GM19397 (cell line): ENCODE measurements around the gene NOTCH4.
"Not testable (repeated sequence)": the region's sequence is repeated elsewhere in the genome, so short reads cannot be mapped to it uniquely, and the experiment has no call there.

ENCODE experiments used
- ATAC-seq: cut with Tn5 transposase; IDR thresholded peaks from one replicate; pipeline ENCODE4 v1.9.1; 2021; ENCODE audit warnings: mild to moderate bottlenecking, moderate library complexity; ENCODE audit not compliant: unreplicated experiment

The NOTCH4 gene

DNA sequence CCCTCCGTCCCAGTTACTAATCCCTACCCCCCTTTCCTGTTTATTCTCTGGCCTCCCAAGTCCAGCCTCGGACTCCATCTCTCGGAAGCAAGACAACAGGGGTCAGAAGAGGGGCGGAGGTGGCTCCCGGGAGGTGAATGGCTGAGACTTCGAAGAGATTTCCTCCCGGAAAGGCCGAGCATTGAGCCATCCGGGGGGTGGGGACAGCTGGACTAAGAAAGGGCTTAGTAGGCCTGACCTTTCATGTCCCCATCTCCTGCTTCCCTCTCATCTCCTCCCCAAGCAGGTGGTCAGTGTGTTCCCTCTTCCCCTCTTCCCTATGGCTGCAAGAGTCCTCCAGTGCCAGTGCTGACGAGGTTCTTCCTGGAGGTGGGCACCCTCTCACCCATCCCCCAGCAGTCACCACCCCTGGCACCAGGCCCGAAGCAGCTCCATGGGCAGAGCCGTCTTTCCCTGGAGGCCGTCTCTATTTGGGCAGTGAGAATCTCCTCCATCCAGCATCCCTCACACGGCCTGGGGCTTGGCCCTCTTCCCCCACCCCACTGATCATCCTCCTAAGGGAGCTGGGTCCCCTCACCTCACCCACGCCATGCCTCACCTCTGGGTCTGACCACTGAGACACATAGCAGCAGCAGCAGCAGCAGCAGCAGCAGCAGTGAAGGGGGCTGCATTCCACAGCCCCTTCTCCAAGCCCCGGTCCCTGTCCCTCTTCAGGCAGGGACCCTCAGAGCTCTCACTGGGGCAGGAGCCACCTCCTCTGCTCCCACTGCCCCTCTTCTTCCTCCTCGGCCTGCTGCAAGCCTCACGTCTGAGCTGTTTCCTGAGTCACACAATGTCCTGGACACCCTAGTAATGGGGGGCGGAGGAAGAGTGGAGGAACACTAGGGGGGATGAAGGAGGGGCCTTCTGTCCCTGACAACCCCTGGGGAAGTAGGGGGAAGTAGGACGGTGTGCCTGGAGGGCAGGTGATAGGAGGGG lies at the start of gene NOTCH4:
Gene NOTCH4 (minus strand): TSS at position 810 of the 978 bp plus-strand sequence. CDS start 139 bp downstream, at position 671.
- no peak for ATAC-seq

DNA sequence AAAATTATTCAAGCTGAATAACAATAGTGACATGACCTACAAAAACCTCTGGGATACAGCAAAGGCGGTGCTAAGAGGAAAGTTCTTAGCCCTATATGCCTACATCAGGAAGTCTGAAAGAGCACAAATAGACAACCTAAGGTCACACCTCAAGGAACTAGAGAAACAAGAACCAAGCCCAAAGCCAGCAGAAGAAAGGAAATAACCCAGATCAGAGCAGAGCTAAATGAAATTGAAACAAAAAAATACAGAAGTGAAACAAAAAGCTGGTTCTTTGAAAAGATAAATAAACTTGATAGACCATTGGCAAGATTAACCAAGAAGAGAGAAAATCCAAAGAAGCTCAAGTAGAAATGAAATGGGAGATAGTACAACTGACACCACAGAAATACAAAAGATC lies 47.6 kb upstream of the NOTCH4 start:
- no peak for ATAC-seq

- ATAC-seq, result not testable (repeated sequence)
Observed at GRCh38 chr6:32268459-32268858, 44.6 kb upstream of the NOTCH4 start.

- ATAC-seq, result no peak
Observed at GRCh38 chr6:32267035-32267434, 43.2 kb upstream of the NOTCH4 start.

DNA sequence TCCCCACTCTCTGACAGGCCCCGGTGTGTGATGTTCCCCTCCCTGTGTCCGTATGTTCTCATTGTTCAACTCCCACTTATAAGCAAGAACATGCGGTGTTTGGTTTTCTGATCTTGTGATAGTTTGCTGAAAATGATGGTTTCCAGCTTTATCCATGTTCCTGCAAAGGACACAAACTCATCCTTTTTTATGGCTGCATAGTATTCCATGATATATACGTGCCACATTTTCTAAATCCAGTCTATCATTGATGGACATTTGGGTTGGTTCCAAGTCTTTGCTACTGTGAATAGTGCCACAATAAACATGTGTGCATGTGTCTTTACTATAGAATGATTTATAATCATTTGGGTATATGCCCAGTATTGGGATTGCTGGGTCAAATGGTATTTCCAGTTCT lies 33.4 kb upstream of the NOTCH4 start:
- ATAC-seq, result not testable (repeated sequence)

DNA sequence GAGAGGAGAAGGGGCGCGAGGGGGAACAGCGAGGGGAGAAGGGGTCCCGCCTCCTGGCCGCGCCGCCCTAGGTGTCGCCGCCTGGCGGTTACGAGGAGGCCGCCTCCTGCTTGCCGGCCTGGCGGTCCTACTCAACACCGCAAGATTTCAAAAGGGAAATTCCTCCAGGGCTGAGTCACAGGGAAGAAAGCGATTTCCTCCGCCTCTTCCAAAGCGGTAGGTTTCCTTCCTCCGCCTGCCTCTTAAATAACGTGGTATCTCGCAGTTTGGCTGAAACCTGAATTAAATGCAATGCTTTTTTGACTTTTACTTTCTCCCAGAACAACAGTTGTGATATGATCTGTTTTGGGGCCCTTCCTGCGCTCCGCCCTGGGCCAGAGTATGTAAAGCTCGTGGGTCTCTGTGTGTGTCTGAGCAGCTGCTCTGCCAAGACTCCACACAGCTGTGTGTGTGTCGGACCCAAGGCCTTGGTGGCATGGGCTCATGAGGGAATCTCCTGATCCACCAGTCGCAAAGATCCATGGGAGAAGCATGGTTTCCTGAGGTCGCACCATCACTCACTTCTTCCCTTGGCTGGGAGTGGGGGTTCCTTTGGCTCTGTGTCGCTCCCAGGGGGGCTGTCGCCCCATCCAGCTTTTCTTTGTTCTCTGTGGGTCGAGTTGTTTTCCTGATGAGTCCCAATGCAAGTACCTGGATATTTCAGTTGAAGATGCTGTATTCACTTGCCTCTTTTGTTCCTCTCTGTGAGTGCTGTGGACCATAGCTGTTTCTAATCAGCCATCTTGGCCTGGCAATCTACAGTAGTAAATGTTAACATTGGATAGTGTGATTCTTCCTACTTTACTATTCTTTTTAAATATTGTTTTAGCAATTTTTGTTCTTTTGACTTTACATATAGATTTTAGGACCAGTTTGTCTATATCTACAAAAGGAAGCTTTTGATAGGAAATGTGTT lies 31.6 kb upstream of the NOTCH4 start:
- ATAC-seq, result peak; percentile 55

DNA sequence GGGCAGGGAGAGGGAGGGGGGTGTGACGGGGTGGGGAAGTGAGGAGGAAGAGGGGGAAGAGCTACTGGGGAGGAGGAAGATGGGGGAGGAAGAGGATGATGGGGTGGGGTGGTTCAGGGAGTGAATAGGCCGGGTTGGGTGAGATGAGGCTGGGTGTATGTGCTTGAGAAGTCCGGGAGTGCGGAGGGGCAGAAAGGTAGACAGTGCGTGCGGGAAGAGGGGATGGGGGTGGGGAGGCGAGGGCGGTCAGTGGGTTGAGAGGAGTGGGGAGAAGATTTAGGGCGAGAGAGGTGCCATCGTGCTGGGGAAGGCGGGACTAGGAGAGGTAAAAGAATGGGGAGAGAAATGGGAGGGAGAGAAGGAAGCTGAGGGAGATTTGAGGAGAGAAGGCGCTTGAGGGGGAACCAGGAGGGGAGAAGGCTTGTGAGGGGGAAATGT lies 30.9 kb upstream of the NOTCH4 start:
- no peak for ATAC-seq

DNA sequence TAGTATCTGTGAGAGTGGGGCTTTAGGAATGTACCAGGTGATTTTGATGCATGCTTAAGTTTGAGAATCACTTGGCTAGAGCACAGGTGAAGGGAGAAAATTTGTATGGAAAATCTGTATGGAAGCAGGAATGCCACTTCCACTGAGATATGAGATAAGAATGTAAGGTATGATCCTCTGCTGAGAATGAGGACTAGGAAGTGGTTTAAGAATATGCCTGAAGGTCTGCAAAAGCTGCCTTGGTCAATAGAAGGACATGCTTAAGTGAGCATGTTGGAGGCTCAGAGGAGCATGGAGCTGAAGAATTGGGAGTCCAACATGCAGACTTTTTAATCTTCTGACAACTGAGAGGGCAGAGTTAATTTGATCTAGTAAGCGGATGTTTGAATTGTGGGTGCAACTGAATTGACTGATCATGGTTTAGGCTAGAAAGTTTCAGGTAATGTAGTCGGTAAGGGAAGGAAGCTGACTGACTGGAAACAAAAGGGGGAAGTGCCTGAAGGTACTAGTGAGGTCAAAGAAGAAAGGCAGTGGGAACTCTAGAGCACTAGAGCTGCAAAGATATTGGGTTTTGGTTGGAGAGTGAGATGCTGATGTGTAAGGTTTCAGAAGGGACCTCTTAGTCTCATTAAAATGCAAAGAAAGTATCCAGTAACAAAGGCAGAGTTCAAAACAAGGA lies 28.6 kb upstream of the NOTCH4 start:
- ATAC-seq, result no peak

DNA sequence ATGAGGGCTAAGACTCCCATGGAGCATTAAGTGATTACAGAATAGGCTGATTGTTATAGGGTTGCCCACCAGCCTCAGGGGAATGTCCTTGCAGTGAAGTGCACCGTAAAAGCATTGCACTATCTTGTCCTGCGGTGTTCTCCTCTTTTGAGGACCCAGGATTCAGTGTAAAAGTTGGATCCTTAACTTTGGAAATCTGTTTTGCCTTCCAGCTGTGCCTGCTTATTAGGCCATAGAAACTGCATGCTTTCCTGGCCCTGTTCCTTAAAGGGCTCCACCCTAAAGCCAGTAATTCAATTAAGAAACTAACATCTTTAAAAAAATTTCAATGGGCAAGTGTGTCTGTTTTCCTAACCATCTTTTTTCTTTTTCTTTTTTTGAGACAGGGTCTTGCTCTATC lies 25.4 kb upstream of the NOTCH4 start:
- ATAC-seq, result no peak

DNA sequence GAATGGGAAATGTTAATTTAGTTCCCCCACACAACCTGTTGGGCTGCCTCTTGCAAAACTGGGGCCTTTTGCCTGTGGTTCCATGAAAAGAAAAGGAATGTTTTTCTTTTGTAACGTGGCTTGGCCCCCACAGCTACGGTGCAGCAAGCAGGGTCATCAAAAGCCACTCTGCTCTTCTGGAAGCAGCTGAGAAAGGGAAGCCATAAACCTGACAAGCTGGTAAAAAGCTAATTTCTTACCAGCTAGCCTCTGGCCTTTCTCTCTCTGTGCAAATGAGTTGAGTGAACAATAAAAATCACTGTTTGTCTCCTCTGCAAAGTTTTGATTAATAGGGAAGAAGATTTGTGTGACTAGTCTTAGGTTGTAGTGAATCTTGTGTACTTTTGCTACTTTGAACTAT lies 23.5 kb upstream of the NOTCH4 start:
- no peak for ATAC-seq

DNA sequence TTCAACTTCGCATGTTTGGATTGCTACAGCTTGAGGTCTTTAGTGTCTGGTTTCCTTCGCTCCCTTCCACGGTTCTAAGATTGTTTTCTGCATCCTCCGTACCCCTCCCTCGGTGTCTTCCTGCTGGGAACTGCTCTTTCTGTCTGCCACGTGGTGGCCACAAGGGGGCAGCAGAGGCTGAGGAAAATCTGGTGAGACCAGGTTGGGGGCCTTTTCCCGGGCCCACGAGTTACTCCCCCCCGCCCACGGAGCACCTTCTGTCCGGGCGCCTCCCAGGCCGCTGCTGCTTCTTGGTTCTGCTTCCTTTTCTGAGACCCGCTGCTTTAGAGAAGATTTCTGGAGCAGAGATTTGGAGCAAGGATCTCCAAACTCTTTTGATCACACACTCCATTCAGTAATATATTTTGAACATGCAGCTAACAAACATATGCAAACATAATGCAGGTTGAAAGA lies 21.1 kb upstream of the NOTCH4 start:
- ATAC-seq, result no peak

DNA sequence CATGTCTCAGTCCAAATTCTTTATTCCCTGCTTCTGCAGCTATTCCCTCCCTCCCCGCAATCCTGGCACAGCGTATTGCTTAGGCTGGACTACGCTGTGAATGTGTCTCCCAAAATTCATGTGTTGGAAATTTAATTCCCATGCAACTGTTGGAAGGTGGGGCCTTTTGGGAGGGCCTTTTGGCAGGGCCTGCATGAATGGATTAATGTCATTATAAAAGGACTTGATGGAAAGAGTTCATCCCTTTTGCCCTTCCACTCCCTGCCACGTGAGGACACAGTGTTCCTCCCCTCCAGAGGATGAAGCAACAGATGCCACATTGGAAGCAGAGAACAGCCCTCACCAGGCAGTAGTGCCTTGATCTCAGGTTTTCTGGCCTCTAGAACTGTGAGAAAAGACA lies 20.4 kb upstream of the NOTCH4 start:
- ATAC-seq, result no peak

- not testable (repeated sequence) for ATAC-seq
Observed at GRCh38 chr6:32242318-32242813, 18.5 kb upstream of the NOTCH4 start.

DNA sequence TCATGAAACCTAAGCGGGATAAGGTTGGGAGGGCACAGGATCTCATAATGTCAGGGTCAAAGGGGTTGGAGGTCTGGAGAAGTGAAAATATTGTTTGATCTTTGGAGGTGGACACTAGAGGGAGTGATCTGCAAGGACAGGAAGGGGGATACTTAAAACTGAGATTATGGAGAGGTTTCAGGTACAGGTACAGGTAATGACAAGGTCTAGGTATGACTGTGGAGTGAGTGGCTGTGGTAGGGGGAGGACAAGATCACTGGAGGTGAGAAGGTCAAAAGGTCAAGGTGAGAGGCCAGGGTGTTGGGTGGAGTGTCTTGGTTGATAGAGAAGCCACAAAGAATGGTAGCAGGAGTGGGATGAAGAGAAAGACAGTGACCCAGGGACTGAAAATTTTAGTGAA lies 16.8 kb upstream of the NOTCH4 start:
- no peak for ATAC-seq

DNA sequence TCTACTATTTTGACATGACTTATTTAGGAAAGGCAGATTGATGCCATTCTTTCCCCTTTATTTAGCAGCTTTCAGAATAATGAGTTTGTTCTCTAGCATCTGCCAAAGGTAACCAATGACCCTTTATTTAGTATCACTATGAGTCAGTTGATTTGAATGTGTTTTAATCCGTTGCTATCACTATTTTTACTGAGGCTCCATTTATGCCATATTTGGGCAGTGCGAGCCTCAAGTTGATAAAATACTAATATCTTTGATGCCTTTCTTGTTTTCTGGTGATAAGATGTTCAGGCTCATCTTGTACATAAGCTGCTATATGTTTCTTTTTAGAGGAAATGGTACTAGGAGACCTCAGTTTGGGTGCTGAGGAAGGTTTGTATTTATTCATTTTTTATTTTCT lies 15.6 kb upstream of the NOTCH4 start:
- no peak for ATAC-seq

DNA sequence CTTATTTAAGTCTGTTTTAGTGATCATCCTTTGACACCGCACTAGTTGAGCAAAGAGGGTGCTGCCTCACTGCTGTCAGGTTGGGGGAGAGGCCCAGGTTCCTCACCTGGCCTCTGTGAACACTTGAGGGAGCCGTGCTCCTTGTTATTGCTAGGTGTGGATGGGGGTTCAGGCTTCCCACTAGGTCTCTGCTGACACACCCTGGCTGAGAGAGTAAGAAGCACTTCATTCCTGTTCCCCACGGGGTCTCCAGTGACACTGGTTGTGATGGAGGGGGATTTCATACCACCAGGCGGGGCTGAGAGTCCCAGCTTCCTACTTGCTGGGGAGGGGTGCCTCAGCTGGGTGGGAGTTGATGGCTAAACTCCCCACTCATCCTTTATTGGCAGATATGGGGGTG lies 11.1 kb upstream of the NOTCH4 start:
- ATAC-seq, result no peak

DNA sequence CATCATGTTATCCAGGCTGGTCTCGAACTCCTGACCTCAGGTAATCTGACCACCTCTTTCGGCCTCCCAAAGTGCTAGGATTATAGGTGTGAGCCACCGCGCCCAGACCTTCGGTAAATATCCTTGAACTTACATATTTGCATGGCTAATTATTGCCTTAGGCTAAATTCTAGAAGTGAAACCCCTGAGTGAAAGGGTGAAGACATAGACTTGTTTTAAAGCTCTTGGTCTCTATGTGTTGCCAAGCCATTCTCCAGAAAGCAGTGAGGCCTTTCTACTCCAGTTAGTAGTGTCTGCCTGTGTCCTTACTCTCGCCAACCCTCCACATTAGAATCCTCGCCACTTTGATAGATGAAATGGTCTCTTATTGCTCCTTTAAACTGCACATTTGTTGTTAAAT lies 2.6 kb upstream of the NOTCH4 start:
- no peak for ATAC-seq

DNA sequence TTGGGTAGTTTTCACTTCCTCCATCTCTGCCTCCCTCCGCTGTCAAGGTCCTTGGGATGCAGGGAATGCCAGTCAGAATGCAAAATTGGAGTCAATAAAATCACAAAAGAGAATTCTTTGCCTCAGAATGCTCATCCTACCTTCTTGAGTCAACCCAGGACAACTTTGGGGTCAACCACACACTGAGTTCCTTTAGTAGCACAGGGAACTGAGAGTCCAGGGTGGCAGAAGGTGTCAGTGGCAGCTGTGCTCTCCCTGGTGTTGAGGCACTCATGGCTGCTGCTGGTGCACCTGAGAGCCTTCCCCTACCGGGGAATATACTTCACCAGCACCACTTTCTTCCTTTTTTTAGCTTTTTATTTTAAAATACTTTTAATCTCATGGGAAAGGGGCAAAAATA lies 829 bp upstream of the NOTCH4 start:
- no peak for ATAC-seq

DNA sequence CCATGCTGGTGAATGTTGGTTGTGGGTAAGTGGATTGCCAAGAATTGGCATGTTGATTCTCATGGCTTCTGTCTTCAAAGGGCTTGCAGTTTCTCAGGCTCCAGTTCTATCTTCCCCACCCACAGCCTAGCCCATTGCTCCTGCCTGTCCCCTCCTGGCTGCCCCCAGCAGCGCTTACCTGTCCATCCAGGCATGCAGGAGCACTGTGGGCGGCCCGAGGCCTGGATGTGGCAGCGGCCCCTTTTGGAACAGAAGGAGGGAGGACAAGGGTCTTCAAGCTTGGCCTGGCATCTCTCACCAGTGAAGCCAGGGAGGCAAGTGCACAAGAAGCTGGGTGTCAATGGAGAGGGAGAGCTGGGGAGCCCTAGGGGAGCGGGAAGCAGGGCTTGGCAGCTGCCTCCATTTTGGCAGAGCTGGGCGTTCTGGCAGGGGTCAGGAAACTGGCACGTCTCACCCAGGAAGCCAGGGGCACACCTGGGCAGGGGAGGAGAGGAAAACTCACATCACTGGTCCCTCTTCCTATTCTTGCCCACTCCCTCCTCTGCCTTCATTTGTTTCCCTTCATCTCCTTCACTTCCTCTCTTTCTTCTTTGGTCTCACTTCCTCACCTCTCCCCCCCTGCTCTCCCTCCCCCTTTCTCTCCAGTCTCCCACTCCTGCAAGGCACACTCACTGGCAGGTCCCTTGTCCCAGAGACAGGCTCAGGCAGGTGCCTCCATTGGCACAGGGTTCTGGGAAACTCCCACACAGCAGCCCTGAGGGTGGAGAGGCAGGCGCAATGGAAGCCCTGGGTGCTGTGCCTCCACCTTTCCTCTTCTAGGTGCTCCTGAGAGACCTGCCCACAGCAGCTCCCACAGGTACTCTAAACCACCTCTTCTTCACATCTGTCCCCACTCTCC lies 1.3 kb downstream of the NOTCH4 start:
- no peak for ATAC-seq

DNA sequence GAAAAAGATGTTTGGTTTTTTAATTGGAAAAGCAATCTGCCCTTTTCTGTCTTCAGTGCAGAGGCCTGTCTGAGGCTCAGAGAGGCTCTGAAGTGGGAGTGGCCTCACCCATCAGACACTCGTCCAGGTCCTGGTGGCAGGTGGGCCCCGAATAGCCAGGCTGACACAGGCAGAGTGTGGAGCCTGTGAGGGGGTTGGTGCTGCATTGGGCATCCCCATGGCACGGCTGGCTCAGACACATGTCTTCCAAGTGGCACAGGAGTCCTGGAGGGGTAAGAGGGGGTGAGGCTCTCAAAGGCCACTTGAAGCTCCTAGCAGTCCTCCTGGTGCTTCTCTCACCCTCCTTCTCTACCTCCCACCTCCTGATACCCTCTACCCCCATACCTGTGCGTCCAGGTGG lies 3.8 kb downstream of the NOTCH4 start:
- ATAC-seq, result no peak
